GM10248 (cell line): ENCODE measurements around the gene SIRPB2.
A peak's percentile ranks its signal among the peaks of the same experiment; 100 is the strongest.

Experiments used
- CTCF ChIA-PET: fragments of 300-600 bp; sonication (Branson Sonifier 250); formaldehyde crosslinking; extraction: SDS; loops from one replicate; lab custom pipeline; 2021; ENCODE audit warnings: antibody characterized with exemption; lab: Yijun Ruan, JAX
- POLR2A ChIA-PET: fragments of 350-650 bp; sonication (Branson Sonifier 250); formaldehyde crosslinking; extraction: SDS; loops from one replicate; lab custom pipeline; 2020; ENCODE audit warnings: antibody characterized with exemption; lab: Yijun Ruan, JAX
- DNase-seq: peaks from one replicate; pipeline ENCODE4 v3.0.0; 2012; ENCODE audit errors: extremely low spot score
- TF ChIP-seq, protein P1 (sequence below): IDR thresholded peaks from 2 replicates; pipeline ENCODE4 v1.5.1; 2012; ENCODE audit warnings: mild to moderate bottlenecking, low read depth; ENCODE audit errors: extremely low read depth, missing control alignments, control extremely low read depth

Gene SIRPB2

DNA sequence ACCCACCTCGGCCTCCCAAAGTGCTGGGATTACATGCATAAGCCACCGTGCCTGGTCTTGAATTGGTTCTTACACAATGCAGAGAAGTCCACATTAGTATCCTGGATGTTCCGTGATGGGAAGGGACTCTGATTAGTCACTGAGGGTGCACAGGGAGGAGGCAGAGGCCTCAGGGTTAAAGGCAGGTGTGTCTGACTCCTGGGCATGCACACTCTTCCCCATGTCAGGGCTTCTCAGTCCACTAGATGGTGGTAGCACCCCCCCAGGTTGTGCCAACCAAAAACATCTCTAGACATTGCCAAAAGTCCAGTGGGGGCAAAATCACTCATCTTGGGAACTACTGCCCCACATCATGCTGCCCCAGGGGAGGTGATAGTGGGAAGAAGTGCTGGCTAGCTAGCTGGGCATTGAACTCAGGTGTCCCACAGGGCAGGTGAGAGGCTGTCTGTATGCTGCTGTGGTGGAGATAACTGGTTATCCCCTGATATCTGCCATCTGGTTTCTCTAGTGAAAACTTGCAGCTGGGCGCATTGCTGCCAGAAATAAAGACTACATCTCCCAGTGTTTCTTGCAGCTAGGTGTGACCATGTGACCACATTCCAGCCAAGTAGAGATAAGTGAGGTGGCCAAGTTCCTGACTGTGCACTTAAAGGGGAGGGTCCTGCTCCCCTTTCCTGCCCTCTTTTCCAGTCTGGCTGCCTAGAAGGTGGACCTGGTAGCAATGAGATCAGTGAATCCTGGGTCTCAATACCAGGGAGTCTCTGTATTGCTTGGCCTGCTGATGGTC lies 16.2 kb downstream of the SIRPB2 start:
- TF ChIP-seq, protein P1, sequence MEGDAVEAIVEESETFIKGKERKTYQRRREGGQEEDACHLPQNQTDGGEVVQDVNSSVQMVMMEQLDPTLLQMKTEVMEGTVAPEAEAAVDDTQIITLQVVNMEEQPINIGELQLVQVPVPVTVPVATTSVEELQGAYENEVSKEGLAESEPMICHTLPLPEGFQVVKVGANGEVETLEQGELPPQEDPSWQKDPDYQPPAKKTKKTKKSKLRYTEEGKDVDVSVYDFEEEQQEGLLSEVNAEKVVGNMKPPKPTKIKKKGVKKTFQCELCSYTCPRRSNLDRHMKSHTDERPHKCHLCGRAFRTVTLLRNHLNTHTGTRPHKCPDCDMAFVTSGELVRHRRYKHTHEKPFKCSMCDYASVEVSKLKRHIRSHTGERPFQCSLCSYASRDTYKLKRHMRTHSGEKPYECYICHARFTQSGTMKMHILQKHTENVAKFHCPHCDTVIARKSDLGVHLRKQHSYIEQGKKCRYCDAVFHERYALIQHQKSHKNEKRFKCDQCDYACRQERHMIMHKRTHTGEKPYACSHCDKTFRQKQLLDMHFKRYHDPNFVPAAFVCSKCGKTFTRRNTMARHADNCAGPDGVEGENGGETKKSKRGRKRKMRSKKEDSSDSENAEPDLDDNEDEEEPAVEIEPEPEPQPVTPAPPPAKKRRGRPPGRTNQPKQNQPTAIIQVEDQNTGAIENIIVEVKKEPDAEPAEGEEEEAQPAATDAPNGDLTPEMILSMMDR, result peak; percentile 10
- ChIA-PET POLR2A (no interaction called here), CTCF (interaction anchor here (1.0 to 1.7 kb wide), 2 partner anchors 29 to 162 kb away, joined by 4 read pairs; no protein-coding TSS in a partner anchor)
- no peak for DNase-seq

DNA sequence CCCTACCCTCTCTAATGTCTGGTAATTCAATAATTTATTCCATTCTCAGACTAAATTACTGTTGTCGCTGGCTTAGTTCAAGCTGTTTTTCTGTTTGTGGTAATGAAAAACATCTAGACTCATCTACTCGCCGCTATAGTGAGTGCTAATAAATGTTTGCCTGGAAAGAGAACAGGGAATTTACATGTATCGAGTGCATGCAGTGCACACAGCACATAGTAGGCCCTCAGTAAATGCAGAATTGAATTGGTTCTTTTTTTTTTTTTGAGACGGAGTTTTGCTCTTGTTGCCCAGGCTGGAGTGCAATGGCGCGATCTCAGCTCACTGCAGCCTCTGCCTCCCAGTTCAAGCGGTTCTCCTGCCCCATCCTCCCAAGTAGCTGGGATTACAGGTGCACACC lies 16.9 kb downstream of the SIRPB2 start:
- CTCF ChIA-PET, result interaction anchor here (1.2 to 1.7 kb wide), 3 partner anchors 30 to 162 kb away, joined by 3 to 17 read pairs (median 4); no protein-coding TSS in a partner anchor
- DNase-seq, result no peak
- POLR2A ChIA-PET, result no interaction called here
- TF ChIP-seq, protein P1, result no peak

- CTCF ChIA-PET, result interaction anchor here (1.0 to 1.7 kb wide), 4 partner anchors 30 to 304 kb away, joined by 3 to 17 read pairs (median 4); no protein-coding TSS in a partner anchor
- POLR2A ChIA-PET, result no interaction called here
- TF ChIP-seq, protein P1, result no peak
- DNase-seq, result no peak
These were observed 17.7 kb downstream of the SIRPB2 start for GRCh38 chr20:1473246-1474220.

GRCh38 chr20:1472556-1473245 lies 18.5 kb downstream of the SIRPB2 start:
- DNase-seq, result no peak
- POLR2A ChIA-PET, result no interaction called here
- TF ChIP-seq, protein P1, result no peak
- CTCF ChIA-PET, result interaction anchor here (1.0 to 1.7 kb wide), 3 partner anchors 31 to 304 kb away, joined by 4 to 17 read pairs (median 5); no protein-coding TSS in a partner anchor

DNA sequence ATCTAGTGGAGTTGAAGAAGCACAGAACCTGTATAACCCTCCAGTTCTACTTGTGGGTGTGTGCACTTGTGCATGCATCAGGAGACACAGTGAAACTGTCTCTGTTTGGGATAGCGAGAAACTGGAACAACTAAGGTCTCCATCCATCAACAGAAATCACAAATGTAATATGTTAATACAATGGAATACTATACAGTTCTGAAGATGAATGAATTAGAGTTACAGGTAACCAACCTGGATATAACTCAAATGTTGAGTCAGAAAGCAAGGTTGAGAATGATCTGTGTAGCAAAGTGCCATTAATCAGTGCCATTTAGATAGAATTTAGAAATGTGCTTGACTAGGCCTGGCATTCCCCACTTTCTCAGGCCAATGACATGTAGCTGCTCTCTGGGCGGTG lies 20.0 kb downstream of the SIRPB2 start:
- TF ChIP-seq, protein P1, result no peak
- POLR2A ChIA-PET, result no interaction called here
- DNase-seq, result no peak
- CTCF ChIA-PET, result no interaction called here

DNA sequence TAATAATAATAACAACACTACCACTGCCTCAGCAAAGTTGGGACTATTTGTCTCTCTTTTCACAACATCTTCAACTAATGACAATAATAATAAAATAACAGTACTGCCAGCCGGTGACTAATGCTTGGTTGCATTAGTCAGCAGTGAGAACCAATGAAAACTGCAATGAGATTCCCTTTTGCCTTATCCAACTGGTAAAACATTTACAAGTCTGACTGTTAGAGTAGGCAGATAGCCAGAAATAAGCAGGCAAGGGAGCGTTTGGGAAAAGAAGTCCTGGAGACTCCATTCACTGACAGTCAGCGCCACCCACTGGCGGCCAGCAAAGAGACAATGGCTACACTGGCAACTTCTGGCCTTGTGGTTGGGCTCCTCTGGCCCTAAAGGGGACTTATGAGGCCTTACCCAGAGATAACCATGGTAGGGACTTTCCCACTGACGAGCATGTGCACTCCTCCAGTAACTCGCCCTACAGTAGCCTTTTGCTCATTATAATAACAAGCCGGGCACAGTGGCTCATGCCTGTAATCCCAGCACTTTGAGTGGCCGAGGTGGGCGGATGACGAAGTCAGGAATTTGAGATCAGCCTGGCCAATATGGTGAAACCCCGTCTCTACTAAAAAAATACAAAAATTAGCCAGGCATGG lies 21.2 kb downstream of the SIRPB2 start:
- POLR2A ChIA-PET, result no interaction called here
- DNase-seq, result peak; percentile 54
- TF ChIP-seq, protein P1, result peak; percentile 72

More for the DNA sequence above, 21.2 kb downstream of the SIRPB2 start:
- CTCF ChIA-PET, result interaction anchor here (1.1 to 2.8 kb wide), 2 partner anchors 16 to 34 kb away, joined by 3 to 23 read pairs; no protein-coding TSS in a partner anchor
